K562 (cell line): Measurements from ENCODE around the gene PRKCB.

Source experiments
- ATF3 ChIP-seq, 2 experiments: fragments of 450-650 bp in 1 of 2; sonication (generic) in 1 of 2; formaldehyde crosslinking in 1 of 2; IDR thresholded peaks in 1 of 2; conservative IDR thresholded peaks in 1 of 2; 2 replicates each; pipeline versions ENCODE4 v1.6.1 to v1.8.1; 2016 to 2023; ENCODE audit warnings: mild to moderate bottlenecking in 2 of 2, moderate library complexity in 2 of 2, inconsistent platforms in 1 of 2, missing genetic modification reagents in 1 of 2
- EZH2 ChIP-seq: IDR thresholded peaks from 2 replicates; pipeline ENCODE4 v1.6.1; 2012; ENCODE audit warnings: low read depth, mild to moderate bottlenecking, inconsistent platforms, low read length, borderline replicate concordance
- MAFK ChIP-seq: IDR thresholded peaks from 2 replicates; pipeline ENCODE4 v1.6.1; 2011; ENCODE audit warnings: low read length, improper control_type of control experiment
- MED1 ChIP-seq: sonication (generic); formaldehyde crosslinking; IDR thresholded peaks from 2 replicates; pipeline ENCODE4 v1.8.1; 2023; ENCODE audit warnings: missing genetic modification reagents, borderline replicate concordance
- MLX ChIP-seq, 2 experiments: fragments of 450-650 bp in 1 of 2; sonication (generic) in 1 of 2; formaldehyde crosslinking; conservative IDR thresholded peaks; 2 replicates each; pipeline versions ENCODE4 v1.4.0 to v1.8.1; 2020 to 2022; ENCODE audit warnings: mild to moderate bottlenecking in 1 of 2, missing genetic modification reagents in 1 of 2
- SP2 ChIP-seq: IDR thresholded peaks from 2 replicates; pipeline ENCODE4 v1.6.1; 2011; ENCODE audit warnings: mild to moderate bottlenecking, low read depth, low read length, moderate library complexity; ENCODE audit not compliant: poor library complexity, severe bottlenecking; ENCODE audit errors: extremely low read depth
- ZNF583 ChIP-seq: fragments of 250-450 bp; sonication (Bioruptor Pico); IDR thresholded peaks from 2 replicates; pipeline ENCODE4 v1.4.0; 2020

- TF ChIP-seq SP2 (no peak), ATF3 (IDR thresholded peaks at IDR 0.05) (no peak), ATF3 (CRISPR knock-in tag; conservative IDR thresholded peaks at IDR 0.05) (no peak), ZNF583 (CRISPR knock-in tag) (no peak), MED1 (CRISPR knock-in tag) (no peak), MLX (CRISPR knock-in tag; conservative IDR thresholded peaks at IDR 0.05) (no peak), EZH2 (no peak), MAFK (no peak)
These were observed 392.7 kb downstream of the PRKCB start for GRCh38 chr16:24228514-24228913.
